ENCODE measurements around the gene PBX3. TPM values are rescaled to one million over a fixed set of nuclear protein-coding genes. Genes with fewer than 3 reads are reported as not detected.

The PBX3 gene
- total and polyA plus RNA-seq, 10 of the 15 experiments (the other 5 are each of a cell fraction or from before 2014, with no cell fraction given): 6.7 to 146 (median 22.2) TPM

GRCh38 chr9:125929846-125930245 is 182.7 kb downstream of the PBX3 start (continued):
- TF ChIP-seq, protein P1, sequence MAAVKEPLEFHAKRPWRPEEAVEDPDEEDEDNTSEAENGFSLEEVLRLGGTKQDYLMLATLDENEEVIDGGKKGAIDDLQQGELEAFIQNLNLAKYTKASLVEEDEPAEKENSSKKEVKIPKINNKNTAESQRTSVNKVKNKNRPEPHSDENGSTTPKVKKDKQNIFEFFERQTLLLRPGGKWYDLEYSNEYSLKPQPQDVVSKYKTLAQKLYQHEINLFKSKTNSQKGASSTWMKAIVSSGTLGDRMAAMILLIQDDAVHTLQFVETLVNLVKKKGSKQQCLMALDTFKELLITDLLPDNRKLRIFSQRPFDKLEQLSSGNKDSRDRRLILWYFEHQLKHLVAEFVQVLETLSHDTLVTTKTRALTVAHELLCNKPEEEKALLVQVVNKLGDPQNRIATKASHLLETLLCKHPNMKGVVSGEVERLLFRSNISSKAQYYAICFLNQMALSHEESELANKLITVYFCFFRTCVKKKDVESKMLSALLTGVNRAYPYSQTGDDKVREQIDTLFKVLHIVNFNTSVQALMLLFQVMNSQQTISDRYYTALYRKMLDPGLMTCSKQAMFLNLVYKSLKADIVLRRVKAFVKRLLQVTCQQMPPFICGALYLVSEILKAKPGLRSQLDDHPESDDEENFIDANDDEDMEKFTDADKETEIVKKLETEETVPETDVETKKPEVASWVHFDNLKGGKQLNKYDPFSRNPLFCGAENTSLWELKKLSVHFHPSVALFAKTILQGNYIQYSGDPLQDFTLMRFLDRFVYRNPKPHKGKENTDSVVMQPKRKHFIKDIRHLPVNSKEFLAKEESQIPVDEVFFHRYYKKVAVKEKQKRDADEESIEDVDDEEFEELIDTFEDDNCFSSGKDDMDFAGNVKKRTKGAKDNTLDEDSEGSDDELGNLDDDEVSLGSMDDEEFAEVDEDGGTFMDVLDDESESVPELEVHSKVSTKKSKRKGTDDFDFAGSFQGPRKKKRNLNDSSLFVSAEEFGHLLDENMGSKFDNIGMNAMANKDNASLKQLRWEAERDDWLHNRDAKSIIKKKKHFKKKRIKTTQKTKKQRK (IDR thresholded peaks at IDR 0.05; ENCODE audit: low read depth, low read length): no peak
- TF ChIP-seq BRCA1 (IDR thresholded peaks at IDR 0.05; ENCODE audit: low read depth, low read length) (no peak), NBN (IDR thresholded peaks at IDR 0.05) (no peak), POU2F2 (IDR thresholded peaks at IDR 0.05; ENCODE audit: borderline replicate concordance, low read depth, low read length) (no peak), YBX1 (IDR thresholded peaks at IDR 0.05) (no peak), NR2F1 (conservative IDR thresholded peaks at IDR 0.05) (no peak), MTA3 (IDR thresholded peaks at IDR 0.05; ENCODE audit: borderline replicate concordance, low read length) (no peak), SMARCA5 (IDR thresholded peaks at IDR 0.05) (no peak), IKZF1 (conservative IDR thresholded peaks at IDR 0.05) (no peak), NRF1 (conservative IDR thresholded peaks at IDR 0.05; ENCODE audit: low read depth, low read length) (no peak), POLR2AphosphoS5 (IDR thresholded peaks at IDR 0.05; ENCODE audit: low read length) (no peak), POLR2A (IDR thresholded peaks at IDR 0.05; ENCODE audit: low read depth, low read length) (no peak), RELA (IDR thresholded peaks at IDR 0.05; ENCODE audit: borderline replicate concordance, partially characterized antibody) (no peak)
- TF ChIP-seq, protein P2, sequence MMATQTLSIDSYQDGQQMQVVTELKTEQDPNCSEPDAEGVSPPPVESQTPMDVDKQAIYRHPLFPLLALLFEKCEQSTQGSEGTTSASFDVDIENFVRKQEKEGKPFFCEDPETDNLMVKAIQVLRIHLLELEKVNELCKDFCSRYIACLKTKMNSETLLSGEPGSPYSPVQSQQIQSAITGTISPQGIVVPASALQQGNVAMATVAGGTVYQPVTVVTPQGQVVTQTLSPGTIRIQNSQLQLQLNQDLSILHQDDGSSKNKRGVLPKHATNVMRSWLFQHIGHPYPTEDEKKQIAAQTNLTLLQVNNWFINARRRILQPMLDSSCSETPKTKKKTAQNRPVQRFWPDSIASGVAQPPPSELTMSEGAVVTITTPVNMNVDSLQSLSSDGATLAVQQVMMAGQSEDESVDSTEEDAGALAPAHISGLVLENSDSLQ (IDR thresholded peaks at IDR 0.05): no peak
